GM23248 (cell line): ENCODE results near the gene INPP5A. TPM values are rescaled to one million over a fixed set of nuclear protein-coding genes. Genes with fewer than 3 reads are reported as not detected.

Source experiments
- DNase-seq: peaks from one replicate; pipeline ENCODE4 v3.0.0-alpha.2; 2015
- H2AFZ ChIP-seq: fragments of 200-600 bp; sonication (generic); 2 replicates; pipeline ENCODE4 v1.6.1; 2016; ENCODE audit warnings: antibody characterized with exemption
- H3F3A ChIP-seq: fragments of 200-600 bp; sonication (generic); 2 replicates; pipeline ENCODE4 v1.6.1; 2016; ENCODE audit warnings: mild to moderate bottlenecking, antibody characterized with exemption, mixed run types; ENCODE audit not compliant: insufficient read depth
- H3K27ac ChIP-seq: fragments of 200-600 bp; sonication (generic); 2 replicates; pipeline ENCODE4 v1.5.1; 2016; ENCODE audit warnings: mild to moderate bottlenecking
- H3K27me3 ChIP-seq: fragments of 200-600 bp; sonication (generic); replicated peaks from 2 replicates; pipeline ENCODE4 v1.6.1; 2016; ENCODE audit warnings: mild to moderate bottlenecking; ENCODE audit not compliant: insufficient read depth
- H3K36me3 ChIP-seq: fragments of 200-600 bp; sonication (generic); 2 replicates; pipeline ENCODE4 v1.6.1; 2016; ENCODE audit warnings: low read depth, mild to moderate bottlenecking
- H3K4me1 ChIP-seq: fragments of 200-600 bp; sonication (generic); 2 replicates; pipeline ENCODE4 v1.6.1; 2016; ENCODE audit warnings: mild to moderate bottlenecking; ENCODE audit not compliant: insufficient read depth
- H3K4me2 ChIP-seq: fragments of 200-600 bp; sonication (generic); one replicate; pipeline ENCODE4 v1.6.1; 2016; ENCODE audit warnings: mild to moderate bottlenecking; ENCODE audit not compliant: unreplicated experiment
- H3K4me3 ChIP-seq: fragments of 200-600 bp; sonication (generic); 2 replicates; pipeline ENCODE4 v1.5.1; 2016; ENCODE audit warnings: mild to moderate bottlenecking
- H3K79me2 ChIP-seq: fragments of 200-600 bp; sonication (generic); 2 replicates; pipeline ENCODE4 v1.6.1; 2016; ENCODE audit warnings: mild to moderate bottlenecking; ENCODE audit not compliant: insufficient read depth
- H3K9ac ChIP-seq: fragments of 200-600 bp; sonication (generic); 2 replicates; pipeline ENCODE4 v1.6.1; 2016; ENCODE audit warnings: mild to moderate bottlenecking
- H3K9me2 ChIP-seq: fragments of 200-600 bp; sonication (generic); 2 replicates; pipeline ENCODE4 v1.6.1; 2016; ENCODE audit warnings: mixed run types, mild to moderate bottlenecking, moderate library complexity; ENCODE audit not compliant: insufficient read depth
- H3K9me3 ChIP-seq: fragments of 200-600 bp; sonication (generic); one replicate; pipeline ENCODE4 v1.6.1; 2017; ENCODE audit warnings: low read depth
- H4K20me1 ChIP-seq: fragments of 200-600 bp; sonication (generic); 2 replicates; pipeline ENCODE4 v1.6.0; 2016; ENCODE audit not compliant: insufficient read depth
- EZH2 ChIP-seq: fragments of 200-600 bp; sonication (generic); IDR thresholded peaks from 2 replicates; pipeline ENCODE4 v1.6.1; 2018; ENCODE audit warnings: antibody characterized with exemption, mild to moderate bottlenecking; ENCODE audit not compliant: insufficient read depth, poor library complexity, severe bottlenecking
- EZH2phosphoT487 ChIP-seq: fragments of 200-600 bp; sonication (generic); IDR thresholded peaks from 2 replicates; pipeline ENCODE4 v1.6.1; 2018; ENCODE audit warnings: antibody characterized with exemption, moderate library complexity, mild to moderate bottlenecking, low read depth; ENCODE audit not compliant: insufficient read depth
- WGBS, 2 experiments: methylation state at CpG; one replicate each; pipeline ENCODE4 v1.1.6; 2015 to 2017; ENCODE audit warnings: low lambda C conversion rate in 2 of 2, low coverage in 1 of 2; ENCODE audit errors: missing lambda C conversion rate in 2 of 2; 5-methylcytosine and 5-hydroxymethylcytosine counted together
- in situ Hi-C: fragments of 300-500 bp; cut with MboI; formaldehyde crosslinking; loops from 2 replicates; pipeline ENCODE4 v1.15.0; 2020
- polyA plus RNA-seq: library from polyadenylated mRNA; unstranded; fragments of >200 nt; fragmentation: Nextera tagmentation; extraction: Ambion mirVana; gene quantifications from 2 replicates; pipeline ENCODE4 v1.2.1, GENCODE V29; 2016
- total RNA-seq: library from RNA; depleted of rRNA; stranded (reverse); fragments of >200 nt; shearing (Covaris generic); gene quantifications from 2 replicates; pipeline ENCODE4 v1.2.3, GENCODE V29; 2014

The INPP5A gene
- total and polyA plus RNA-seq, 2 experiments from 2014 or later, result 2.3 to 35.2 TPM

GRCh38 chr10:132806110-132806509, 268.5 kb downstream of the INPP5A start:
- in situ Hi-C loops, result no loop called here
- H4K20me1 ChIP-seq, result no peaks in the 10 kb centered on the region
- H3F3A ChIP-seq, result no peaks in the 10 kb centered on the region
- H3K27me3 ChIP-seq, result peaks cover 3% of the 10 kb centered on the region
- no peaks in the 10 kb centered on the region for H3K9me3 ChIP-seq
- H2AFZ ChIP-seq, result no peak overlapping the region
- H3K9ac ChIP-seq, result no peak overlapping the region
- H3K4me1 ChIP-seq, result no peaks in the 10 kb centered on the region
- TF ChIP-seq EZH2phosphoT487, result no peak
- TF ChIP-seq EZH2, result no peak
- no peaks in the 10 kb centered on the region for H3K9me2 ChIP-seq
- H3K79me2 ChIP-seq, result no peaks in the 10 kb centered on the region
- H3K27ac ChIP-seq, result no peak overlapping the region
- no peaks in the 10 kb centered on the region for H3K36me3 ChIP-seq
- DNase-seq, result no peak
- H3K4me3 ChIP-seq, result no peak overlapping the region
- 17 to 18% methylated on average over 7 of the region's 7 CpGs for WGBS, 2 experiments
- H3K4me2 ChIP-seq, result no peak overlapping the region

- Histone ChIP-seq H3K4me1 (no peaks in the 10 kb centered on the region), H3K9me2 (no peaks in the 10 kb centered on the region), H2AFZ (no peak overlapping the region), H4K20me1 (no peaks in the 10 kb centered on the region), H3K27ac (no peak overlapping the region), H3F3A (no peaks in the 10 kb centered on the region), H3K9ac (no peak overlapping the region), H3K9me3 (no peaks in the 10 kb centered on the region), H3K79me2 (no peaks in the 10 kb centered on the region), H3K4me3 (no peak overlapping the region), H3K36me3 (no peaks in the 10 kb centered on the region), H3K27me3 (peaks cover 3% of the 10 kb centered on the region), H3K4me2 (no peak overlapping the region)
- no peak for DNase-seq
- 65 to 68% methylated on average over 25 of the region's 25 CpGs for WGBS, 2 experiments
- in situ Hi-C loops, result no loop called here
- no peak for TF ChIP-seq EZH2
These were observed 269.0 kb downstream of the INPP5A start for GRCh38 chr10:132806561-132807003.

- peaks cover 3% of the 10 kb centered on the region for H3K27me3 ChIP-seq
- H3K27ac ChIP-seq, result no peak overlapping the region
- no peaks in the 10 kb centered on the region for H3F3A ChIP-seq
- H4K20me1 ChIP-seq, result no peaks in the 10 kb centered on the region
- no peaks in the 10 kb centered on the region for H3K4me1 ChIP-seq
- no peaks in the 10 kb centered on the region for H3K9me2 ChIP-seq
- in situ Hi-C loops, result no loop called here
- H3K36me3 ChIP-seq, result no peaks in the 10 kb centered on the region
- H3K79me2 ChIP-seq, result no peaks in the 10 kb centered on the region
- no peaks in the 10 kb centered on the region for H3K9me3 ChIP-seq
- WGBS, 2 experiments, result 76 to 77% methylated on average over 24 to 25 of the region's 27 CpGs
- no peak for DNase-seq
- no peak overlapping the region for H3K9ac ChIP-seq
- no peak overlapping the region for H2AFZ ChIP-seq
- no peak overlapping the region for H3K4me3 ChIP-seq
- no peak overlapping the region for H3K4me2 ChIP-seq
- no peak for TF ChIP-seq EZH2
- no peak for TF ChIP-seq EZH2phosphoT487
These were observed 270.0 kb downstream of the INPP5A start for GRCh38 chr10:132807621-132808049.

GRCh38 chr10:132808383-132809231, 271.0 kb downstream of the INPP5A start:
- Histone ChIP-seq H3K9me3 (no peaks in the 10 kb centered on the region), H2AFZ (no peak overlapping the region), H3K9ac (no peak overlapping the region), H3F3A (no peaks in the 10 kb centered on the region), H3K4me2 (no peak overlapping the region), H3K36me3 (no peaks in the 10 kb centered on the region), H3K4me3 (no peak overlapping the region), H3K9me2 (no peaks in the 10 kb centered on the region), H3K79me2 (no peaks in the 10 kb centered on the region), H3K4me1 (no peaks in the 10 kb centered on the region), H3K27ac (no peak overlapping the region), H3K27me3 (peaks cover 3% of the 10 kb centered on the region), H4K20me1 (no peaks in the 10 kb centered on the region)
- in situ Hi-C loops, result no loop called here
- WGBS, 2 experiments, result 32 to 51% methylated on average over 24 to 42 of the region's 42 CpGs
- no peak for DNase-seq
- no peak for TF ChIP-seq EZH2
- TF ChIP-seq EZH2phosphoT487, result no peak
